ENCODE measurements around the gene RAB39A. TPM values are rescaled to one million over a fixed set of nuclear protein-coding genes. Genes with fewer than 3 reads are reported as not detected.

Gene RAB39A
- polyA plus RNA-seq, 3 donors: 1.9 to 6.3 (median 3.9) TPM

GRCh38 chr11:108003623-108004022, 75.4 kb downstream of the RAB39A start:
- Histone ChIP-seq H3K79me2 (ENCODE audit: insufficient read depth, low read length) (peaks cover 1% of the 10 kb centered on the region), H4K20me1 (ENCODE audit: insufficient read depth, low read length) (no peaks in the 10 kb centered on the region), H3K4me2 (replicated peaks; ENCODE audit: extremely low read depth, low read length, poor library complexity, severe bottlenecking) (no peak overlapping the region), H3K36me3 (replicated peaks in 1 of 2; ENCODE audit: control insufficient read depth in 1 of 2, insufficient read depth in 2 of 2, low read length in 2 of 2) (no peaks in the 10 kb centered on the region), H3K27ac (ENCODE audit: low read depth in 1 of 2, low read length in 2 of 2) (no peak overlapping the region), H3K9me3 (replicated peaks in 1 of 2; ENCODE audit: control insufficient read depth in 1 of 2, insufficient read depth in 1 of 2, low read length in 2 of 2) (no peaks in the 10 kb centered on the region), H3K4me3 (replicated peaks in 1 of 3; ENCODE audit: low read depth in 2 of 3, low read length in 3 of 3) (no peak overlapping the region), H2AFZ (ENCODE audit: insufficient read depth, low read depth, low read length, poor library complexity, severe bottlenecking) (no peak overlapping the region), H3K9ac (ENCODE audit: insufficient read depth, low read length, poor library complexity, severe bottlenecking) (no peak overlapping the region), H3K4me1 (ENCODE audit: control insufficient read depth in 1 of 2, insufficient read depth in 2 of 2, low read length in 2 of 2) (peaks cover 5% of the 10 kb centered on the region in 2 donors), H3K27me3 (ENCODE audit: control insufficient read depth in 2 of 2, insufficient read depth in 2 of 2, low read length in 2 of 2) (no peaks in the 10 kb centered on the region)
- Mint-ChIP-seq H3K27ac (no peak overlapping the region), H3K27me3 (ENCODE audit: low read depth in 3 of 3) (peaks cover 0 to 3% (median 2%) of the 10 kb centered on the region in 3 donors), H3K9me3 (peaks cover 0 to 2% (median 0%) of the 10 kb centered on the region in 7 donors), H3K36me3 (no peaks in the 10 kb centered on the region), H3K4me1 (peaks cover 7% of the 10 kb centered on the region), H3K4me3 (no peak overlapping the region)
- WGBS (ENCODE audit: insufficient coverage): 94% methylated on average over 5 of the region's 5 CpGs
- no peak for DNase-seq
- intact Hi-C loops (cut with micrococcal nuclease): loop anchor here (10.0 kb wide), 1 partner anchor 79 kb away; the partner anchor contains the start of gene RAB39A (in 2 of the 2)
- TF ChIP-seq, protein P1, sequence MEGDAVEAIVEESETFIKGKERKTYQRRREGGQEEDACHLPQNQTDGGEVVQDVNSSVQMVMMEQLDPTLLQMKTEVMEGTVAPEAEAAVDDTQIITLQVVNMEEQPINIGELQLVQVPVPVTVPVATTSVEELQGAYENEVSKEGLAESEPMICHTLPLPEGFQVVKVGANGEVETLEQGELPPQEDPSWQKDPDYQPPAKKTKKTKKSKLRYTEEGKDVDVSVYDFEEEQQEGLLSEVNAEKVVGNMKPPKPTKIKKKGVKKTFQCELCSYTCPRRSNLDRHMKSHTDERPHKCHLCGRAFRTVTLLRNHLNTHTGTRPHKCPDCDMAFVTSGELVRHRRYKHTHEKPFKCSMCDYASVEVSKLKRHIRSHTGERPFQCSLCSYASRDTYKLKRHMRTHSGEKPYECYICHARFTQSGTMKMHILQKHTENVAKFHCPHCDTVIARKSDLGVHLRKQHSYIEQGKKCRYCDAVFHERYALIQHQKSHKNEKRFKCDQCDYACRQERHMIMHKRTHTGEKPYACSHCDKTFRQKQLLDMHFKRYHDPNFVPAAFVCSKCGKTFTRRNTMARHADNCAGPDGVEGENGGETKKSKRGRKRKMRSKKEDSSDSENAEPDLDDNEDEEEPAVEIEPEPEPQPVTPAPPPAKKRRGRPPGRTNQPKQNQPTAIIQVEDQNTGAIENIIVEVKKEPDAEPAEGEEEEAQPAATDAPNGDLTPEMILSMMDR (IDR thresholded peaks at IDR 0.05): no peak

- H3K9ac ChIP-seq (ENCODE audit: insufficient read depth, low read length, poor library complexity, severe bottlenecking): no peak overlapping the region
- peaks cover 43% of the 10 kb centered on the region for H3K79me2 ChIP-seq (ENCODE audit: insufficient read depth, low read length)
- Mint-ChIP-seq H3K9me3 (no peaks in the 10 kb centered on the region), H3K36me3 (peaks cover 3% of the 10 kb centered on the region in 2 donors), H3K27ac (peak overlapping the region in 1 of 7 donors; percentile 16), H3K4me1 (peaks cover 14% of the 10 kb centered on the region), H3K4me3 (no peak overlapping the region), H3K27me3 (ENCODE audit: low read depth in 3 of 3) (no peaks in the 10 kb centered on the region)
- DNase-seq: no peak
- H4K20me1 ChIP-seq (ENCODE audit: insufficient read depth, low read length): peaks cover 18% of the 10 kb centered on the region
- H2AFZ ChIP-seq (ENCODE audit: insufficient read depth, low read depth, low read length, poor library complexity, severe bottlenecking): no peak overlapping the region
- H3K27me3 ChIP-seq (ENCODE audit: control insufficient read depth in 2 of 2, insufficient read depth in 2 of 2, low read length in 2 of 2): no peaks in the 10 kb centered on the region
- TF ChIP-seq, protein P1 (IDR thresholded peaks at IDR 0.05): no peak
- intact Hi-C loops (cut with micrococcal nuclease): loop anchor here (10.0 kb wide), 1 partner anchor 83 kb away; the partner anchor contains the start of gene RAB39A (in 2 of the 2)
- WGBS (ENCODE audit: insufficient coverage): 95% methylated on average over 7 of the region's 18 CpGs
- no peak overlapping the region for H3K27ac ChIP-seq (ENCODE audit: low read depth in 1 of 2, low read length in 2 of 2)
- H3K4me1 ChIP-seq (ENCODE audit: control insufficient read depth in 1 of 2, insufficient read depth in 2 of 2, low read length in 2 of 2): peaks cover 18 to 33% of the 10 kb centered on the region in 2 donors
- no peak overlapping the region for H3K4me3 ChIP-seq (replicated peaks in 1 of 3; ENCODE audit: low read depth in 2 of 3, low read length in 3 of 3)
- no peak overlapping the region for H3K4me2 ChIP-seq (replicated peaks; ENCODE audit: extremely low read depth, low read length, poor library complexity, severe bottlenecking)
- H3K36me3 ChIP-seq (replicated peaks in 1 of 2; ENCODE audit: control insufficient read depth in 1 of 2, insufficient read depth in 2 of 2, low read length in 2 of 2): no peaks in the 10 kb centered on the region
- no peaks in the 10 kb centered on the region for H3K9me3 ChIP-seq (replicated peaks in 1 of 2; ENCODE audit: control insufficient read depth in 1 of 2, insufficient read depth in 1 of 2, low read length in 2 of 2)
Measured at GRCh38 chr11:108007819-108008218, 79.6 kb downstream of the RAB39A start.
